B cell (primary cell): ENCODE measurements around the gene TBC1D2B. TPM values are rescaled to one million over a fixed set of nuclear protein-coding genes. Genes with fewer than 3 reads are reported as not detected.

ENCODE experiments used
- ATAC-seq: fragments of 200-7000 bp; cut with Tn5 transposase; one replicate; pipeline ENCODE4 v1.10.0; 2021; ENCODE audit warnings: low read depth, mild to moderate bottlenecking, moderate number of reproducible peaks, moderate library complexity
- CTCF ChIA-PET: fragments of 350-600 bp; sonication (Branson Sonifier 250); formaldehyde crosslinking; loops from one replicate; lab custom pipeline; 2021; ENCODE audit warnings: antibody characterized with exemption, inconsistent platforms; lab: Charles Lee
- POLR2A ChIA-PET: fragments of 350-600 bp; sonication (Branson Sonifier 250); formaldehyde crosslinking; loops from one replicate; lab custom pipeline; 2021; ENCODE audit warnings: antibody characterized with exemption; lab: Charles Lee
- DNase-seq: peaks from one replicate; pipeline ENCODE4 v3.0.0; 2013
- H2AFZ ChIP-seq: 2 replicates; pipeline ENCODE4 v1.6.1; 2012; ENCODE audit warnings: mild to moderate bottlenecking, low read depth, low read length; ENCODE audit not compliant: insufficient read depth, poor library complexity, severe bottlenecking
- H3K27ac ChIP-seq, 2 donors: 1 replicate in 1 of 2; 2 replicates in 1 of 2; pipeline ENCODE4 v1.5.1; 2012 to 2013; ENCODE audit warnings: low read length in 2 of 2, mild to moderate bottlenecking in 2 of 2, moderate library complexity in 1 of 2
- H3K27me3 ChIP-seq, 4 experiments: fragments of 200-600 bp in 1 of 4; sonication (generic) in 1 of 4; replicated peaks in 1 of 4; 1 replicate in 2 of 4; 2 replicates in 2 of 4; pipeline versions ENCODE4 v1.6.1 to v1.7.0; 2013 to 2016; ENCODE audit warnings: low read length in 3 of 4, mild to moderate bottlenecking in 2 of 4, mixed read lengths in 1 of 4, moderate library complexity in 1 of 4; ENCODE audit not compliant: insufficient read depth in 4 of 4, control insufficient read depth in 3 of 4; ENCODE audit errors: control extremely low read depth in 1 of 4
- H3K36me3 ChIP-seq, 2 experiments: replicated peaks in 1 of 2; 1 replicate in 1 of 2; 2 replicates in 1 of 2; pipeline versions ENCODE4 v1.6.1 to v1.7.1; 2013; ENCODE audit warnings: low read length in 1 of 2; ENCODE audit not compliant: insufficient read depth in 2 of 2, control insufficient read depth in 1 of 2; ENCODE audit errors: control extremely low read depth in 1 of 2, extremely low read depth in 1 of 2
- H3K4me1 ChIP-seq, 2 donors: fragments of 200-600 bp in 1 of 2; sonication (generic) in 1 of 2; 1 replicate in 1 of 2; 2 replicates in 1 of 2; pipeline versions ENCODE4 v1.5.1 to v1.6.1; 2013 to 2017; ENCODE audit warnings: low read length in 2 of 2; ENCODE audit not compliant: control insufficient read depth in 2 of 2, insufficient read depth in 2 of 2
- H3K4me2 ChIP-seq: replicated peaks from 2 replicates; pipeline ENCODE3; 2012; ENCODE audit warnings: mild to moderate bottlenecking, low read depth, low read length; ENCODE audit not compliant: poor library complexity, severe bottlenecking
- H3K4me3 ChIP-seq, 5 experiments: fragments of 200-600 bp in 1 of 5; sonication (generic) in 1 of 5; 1 replicate in 3 of 5; 2 replicates in 2 of 5; pipeline versions ENCODE4 v1.5.1 to v1.7.0; 2011 to 2016; ENCODE audit warnings: low read length in 4 of 5, mild to moderate bottlenecking in 4 of 5, low read depth in 2 of 5, control low read depth in 1 of 5, moderate library complexity in 1 of 5; ENCODE audit not compliant: insufficient read depth in 1 of 5; ENCODE audit errors: control extremely low read depth in 1 of 5, extremely low read depth in 1 of 5
- H3K79me2 ChIP-seq: fragments of 200-600 bp; sonication (generic); one replicate; pipeline ENCODE4 v1.6.0; 2016; ENCODE audit warnings: low read length; ENCODE audit not compliant: control insufficient read depth, insufficient read depth
- H3K9ac ChIP-seq: fragments of 200-600 bp; sonication (generic); 2 replicates; pipeline ENCODE4 v1.6.1; 2017; ENCODE audit warnings: mild to moderate bottlenecking, low read length, moderate library complexity
- H3K9me3 ChIP-seq, 3 donors: one replicate each; pipeline versions ENCODE4 v1.6.1 to v1.7.1; 2013; ENCODE audit warnings: low read length in 2 of 3; ENCODE audit not compliant: control insufficient read depth in 2 of 3, insufficient read depth in 1 of 3; ENCODE audit errors: control extremely low read depth in 1 of 3
- H4K20me1 ChIP-seq: 2 replicates; pipeline ENCODE4 v1.6.0; 2012; ENCODE audit warnings: mild to moderate bottlenecking, low read length; ENCODE audit not compliant: insufficient read depth, control insufficient read depth, poor library complexity, severe bottlenecking
- H3K27ac Mint-ChIP-seq: one replicate; pipeline ENCODE4 v1.8.0; 2021; ENCODE audit warnings: mixed read lengths
- H3K27me3 Mint-ChIP-seq: one replicate; pipeline ENCODE4 v1.8.0; 2021; ENCODE audit warnings: mixed read lengths
- H3K4me1 Mint-ChIP-seq: one replicate; pipeline ENCODE4 v1.8.0; 2021; ENCODE audit warnings: mixed read lengths
- H3K4me3 Mint-ChIP-seq: one replicate; pipeline ENCODE4 v1.8.0; 2021; ENCODE audit warnings: mixed read lengths
- H3K9me3 Mint-ChIP-seq: one replicate; pipeline ENCODE4 v1.8.0; 2022; ENCODE audit warnings: mixed read lengths; ENCODE audit not compliant: insufficient read depth
- CTCF ChIP-seq: fragments of 200-600 bp; IDR thresholded peaks from one replicate; pipeline ENCODE4 v1.8.0; 2022; ENCODE audit warnings: antibody characterized with exemption, mild to moderate bottlenecking
- EZH2 ChIP-seq: IDR thresholded peaks from 2 replicates; pipeline ENCODE4 v1.6.1; 2012; ENCODE audit warnings: borderline replicate concordance, low read depth, mild to moderate bottlenecking, moderate library complexity, low read length; ENCODE audit not compliant: insufficient read depth, poor library complexity, severe bottlenecking
- WGBS: methylation state at CpG from one replicate; pipeline ENCODE4 v1.1.5; 2013; ENCODE audit warnings: missing lambda C conversion rate; ENCODE audit not compliant: insufficient coverage; 5-methylcytosine and 5-hydroxymethylcytosine counted together
- intact Hi-C: fragments of 100-400 bp; cut with micrococcal nuclease; formaldehyde crosslinking; loops from one replicate; pipeline ENCODE4 v1.10.0; 2022
- polyA plus RNA-seq: library from polyadenylated mRNA; depleted of rRNA; stranded (reverse); fragments of >200 nt; gene quantifications from 2 replicates; pipeline ENCODE4 v1.2.3, GENCODE V29; 2012
- total RNA-seq, 2 donors: library from RNA; stranded (reverse); fragments of 120-200 nt in 1 of 2; gene quantifications; 1 replicate in 1 of 2; 2 replicates in 1 of 2; pipeline versions ENCODE4 v1.2.3 to v1.2.4, GENCODE V29; 2013 to 2022

The TBC1D2B gene
- total and polyA plus RNA-seq, 2 donors (not counting 1 experiment from before 2014, with no cell fraction given), result 8.5 to 26.1 TPM

GRCh38 chr15:78076231-78077052 lies 1.1 kb downstream of the TBC1D2B start:
- POLR2A ChIA-PET, result no interaction called here
- peaks cover 29% of the 10 kb centered on the region for H3K79me2 ChIP-seq

More at GRCh38 chr15:78076231-78077052, 1.1 kb downstream of the TBC1D2B start:
- H3K36me3 ChIP-seq, result no peaks in the 10 kb centered on the region
- H3K4me2 ChIP-seq, result peak overlapping the region; percentile 96
- H3K27ac Mint-ChIP-seq, result peak overlapping the region; percentile 89
- CTCF ChIA-PET, result interaction anchor here (0.9 to 1.3 kb wide), 3 partner anchors 17 to 119 kb away, joined by 3 to 7 read pairs (median 4); no protein-coding TSS in a partner anchor
- 48% methylated on average over 13 of the region's 17 CpGs for WGBS
- no peak for DNase-seq
- H3K27ac ChIP-seq, result peak overlapping the region in 1 of 2 donors; percentile 1
- H3K27me3 Mint-ChIP-seq, result no peaks in the 10 kb centered on the region
- no peak for TF ChIP-seq CTCF
- no peak for TF ChIP-seq EZH2
- ATAC-seq, result no peak
- intact Hi-C loops, result loop anchor here (1.0 to 5.0 kb wide), 4 partner anchors 20 to 889 kb away; partner anchors contain the start of gene PSMA4
- peak overlapping the region; percentile 76 to 89 (median 79) for H3K4me3 ChIP-seq
- no peaks in the 10 kb centered on the region for H3K9me3 ChIP-seq
- H3K27me3 ChIP-seq, result no peaks in the 10 kb centered on the region
- H3K9me3 Mint-ChIP-seq, result no peaks in the 10 kb centered on the region
- H3K4me1 Mint-ChIP-seq, result peaks cover 27% of the 10 kb centered on the region
- peaks cover 17 to 22% of the 10 kb centered on the region in 2 donors for H3K4me1 ChIP-seq
- H3K9ac ChIP-seq, result peak overlapping the region; percentile 67
- H3K4me3 Mint-ChIP-seq, result peak overlapping the region; percentile 93
- H4K20me1 ChIP-seq, result peaks cover 4% of the 10 kb centered on the region
- H2AFZ ChIP-seq, result peak overlapping the region; percentile 85
